ENCODE measurements around the gene BACH2. TPM values are rescaled to one million over a fixed set of nuclear protein-coding genes. Genes with fewer than 3 reads are reported as not detected.

The BACH2 gene
- polyA plus RNA-seq, 1 donor from 2014 or later = 45.5 TPM

- Histone ChIP-seq H3K4me3 (ENCODE audit: low read length) (no peak overlapping the region), H4K20me1 (ENCODE audit: insufficient read depth) (no peaks in the 10 kb centered on the region), H2AFZ (ENCODE audit: low read depth, low read length) (no peak overlapping the region), H3K27me3 (ENCODE audit: insufficient read depth, low read depth, low read length) (no peaks in the 10 kb centered on the region), H3K9me2 (ENCODE audit: insufficient read depth, low read length) (no peaks in the 10 kb centered on the region), H3K9ac (ENCODE audit: low read length) (no peak overlapping the region), H3K27ac (ENCODE audit: low read length) (no peak overlapping the region), H3K36me3 (ENCODE audit: insufficient read depth, low read length) (peaks cover 19% of the 10 kb centered on the region), H3K4me2 (ENCODE audit: low read length) (no peak overlapping the region), H3K79me2 (replicated peaks; ENCODE audit: insufficient read depth, low read length) (peaks cover 32% of the 10 kb centered on the region), H3K9me3 (ENCODE audit: low read length) (no peaks in the 10 kb centered on the region), H3F3A (ENCODE audit: insufficient read depth, low read length, poor library complexity, severe bottlenecking) (no peaks in the 10 kb centered on the region)
- TF ChIP-seq EP300 (conservative IDR thresholded peaks at IDR 0.05; ENCODE audit: poor library complexity, severe bottlenecking) = no peak
- no peak for TF ChIP-seq REST (IDR thresholded peaks at IDR 0.05; ENCODE audit: borderline replicate concordance)
- TF ChIP-seq EZH2 (IDR thresholded peaks at IDR 0.05; ENCODE audit: borderline replicate concordance, insufficient read depth, low read length, poor library complexity, severe bottlenecking) = no peak
- TF ChIP-seq TAF1 (IDR thresholded peaks at IDR 0.05; ENCODE audit: low read depth) = no peak
- no peak for TF ChIP-seq POLR2AphosphoS5 (IDR thresholded peaks at IDR 0.05)
- no peak for TF ChIP-seq CTCF (IDR thresholded peaks at IDR 0.05; ENCODE audit: poor library complexity, severe bottlenecking)
- TF ChIP-seq RAD21 (conservative IDR thresholded peaks at IDR 0.05) = no peak
- TF ChIP-seq MXI1 (conservative IDR thresholded peaks at IDR 0.05; ENCODE audit: poor library complexity, severe bottlenecking) = no peak
- TF ChIP-seq SMC3 (conservative IDR thresholded peaks at IDR 0.05; ENCODE audit: poor library complexity) = no peak
Observed at GRCh38 chr6:90263633-90264032, 33.0 kb downstream of the BACH2 start.

DNA sequence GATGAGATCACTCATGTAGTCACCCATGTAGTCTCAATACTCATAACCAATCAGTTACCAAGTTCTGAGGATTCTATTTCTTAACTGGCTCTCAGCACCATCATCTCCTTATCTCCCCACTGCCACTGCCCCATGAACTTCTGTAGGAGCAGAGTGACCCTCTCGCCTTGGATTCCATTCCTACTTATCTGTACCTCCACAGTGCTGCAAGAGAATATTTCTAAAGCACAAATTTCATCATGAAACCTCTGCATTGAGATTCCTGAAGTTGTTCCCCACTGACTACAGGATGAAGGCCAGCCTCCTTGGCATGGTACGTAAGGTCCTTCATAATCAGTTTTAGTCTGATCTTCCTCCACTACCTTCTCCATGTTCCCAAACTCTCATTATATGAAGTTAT lies 34.8 kb downstream of the BACH2 start:
- H3K4me3 ChIP-seq (ENCODE audit: low read length) = no peak overlapping the region
- no peak overlapping the region for H3K27ac ChIP-seq (ENCODE audit: low read length)
- peaks cover 24% of the 10 kb centered on the region for H3K36me3 ChIP-seq (ENCODE audit: insufficient read depth, low read length)
- H3K4me2 ChIP-seq (ENCODE audit: low read length) = no peak overlapping the region
- H4K20me1 ChIP-seq (ENCODE audit: insufficient read depth) = no peaks in the 10 kb centered on the region
- H3F3A ChIP-seq (ENCODE audit: insufficient read depth, low read length, poor library complexity, severe bottlenecking) = no peaks in the 10 kb centered on the region
- no peaks in the 10 kb centered on the region for H3K27me3 ChIP-seq (ENCODE audit: insufficient read depth, low read depth, low read length)
- H3K79me2 ChIP-seq (replicated peaks; ENCODE audit: insufficient read depth, low read length) = peaks cover 24% of the 10 kb centered on the region
- no peak overlapping the region for H3K9ac ChIP-seq (ENCODE audit: low read length)
- H3K9me2 ChIP-seq (ENCODE audit: insufficient read depth, low read length) = no peaks in the 10 kb centered on the region
- H3K9me3 ChIP-seq (ENCODE audit: low read length) = no peaks in the 10 kb centered on the region
- TF ChIP-seq POLR2AphosphoS5 (IDR thresholded peaks at IDR 0.05) = no peak
- no peak for TF ChIP-seq CTCF (IDR thresholded peaks at IDR 0.05; ENCODE audit: poor library complexity, severe bottlenecking)
- no peak for TF ChIP-seq MXI1 (conservative IDR thresholded peaks at IDR 0.05; ENCODE audit: poor library complexity, severe bottlenecking)
- no peak for TF ChIP-seq TAF1 (IDR thresholded peaks at IDR 0.05; ENCODE audit: low read depth)
- TF ChIP-seq EZH2 (IDR thresholded peaks at IDR 0.05; ENCODE audit: borderline replicate concordance, insufficient read depth, low read length, poor library complexity, severe bottlenecking) = no peak
- no peak for TF ChIP-seq REST (IDR thresholded peaks at IDR 0.05; ENCODE audit: borderline replicate concordance)
- no peak for TF ChIP-seq RAD21 (conservative IDR thresholded peaks at IDR 0.05)
- no peak for TF ChIP-seq SMC3 (conservative IDR thresholded peaks at IDR 0.05; ENCODE audit: poor library complexity)
- TF ChIP-seq EP300 (conservative IDR thresholded peaks at IDR 0.05; ENCODE audit: poor library complexity, severe bottlenecking) = no peak
- H2AFZ ChIP-seq (ENCODE audit: low read depth, low read length) = no peak overlapping the region
